Measurements from ENCODE around the gene GALNT6.

GALNT6 gene, protein sequence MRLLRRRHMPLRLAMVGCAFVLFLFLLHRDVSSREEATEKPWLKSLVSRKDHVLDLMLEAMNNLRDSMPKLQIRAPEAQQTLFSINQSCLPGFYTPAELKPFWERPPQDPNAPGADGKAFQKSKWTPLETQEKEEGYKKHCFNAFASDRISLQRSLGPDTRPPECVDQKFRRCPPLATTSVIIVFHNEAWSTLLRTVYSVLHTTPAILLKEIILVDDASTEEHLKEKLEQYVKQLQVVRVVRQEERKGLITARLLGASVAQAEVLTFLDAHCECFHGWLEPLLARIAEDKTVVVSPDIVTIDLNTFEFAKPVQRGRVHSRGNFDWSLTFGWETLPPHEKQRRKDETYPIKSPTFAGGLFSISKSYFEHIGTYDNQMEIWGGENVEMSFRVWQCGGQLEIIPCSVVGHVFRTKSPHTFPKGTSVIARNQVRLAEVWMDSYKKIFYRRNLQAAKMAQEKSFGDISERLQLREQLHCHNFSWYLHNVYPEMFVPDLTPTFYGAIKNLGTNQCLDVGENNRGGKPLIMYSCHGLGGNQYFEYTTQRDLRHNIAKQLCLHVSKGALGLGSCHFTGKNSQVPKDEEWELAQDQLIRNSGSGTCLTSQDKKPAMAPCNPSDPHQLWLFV

DNA sequence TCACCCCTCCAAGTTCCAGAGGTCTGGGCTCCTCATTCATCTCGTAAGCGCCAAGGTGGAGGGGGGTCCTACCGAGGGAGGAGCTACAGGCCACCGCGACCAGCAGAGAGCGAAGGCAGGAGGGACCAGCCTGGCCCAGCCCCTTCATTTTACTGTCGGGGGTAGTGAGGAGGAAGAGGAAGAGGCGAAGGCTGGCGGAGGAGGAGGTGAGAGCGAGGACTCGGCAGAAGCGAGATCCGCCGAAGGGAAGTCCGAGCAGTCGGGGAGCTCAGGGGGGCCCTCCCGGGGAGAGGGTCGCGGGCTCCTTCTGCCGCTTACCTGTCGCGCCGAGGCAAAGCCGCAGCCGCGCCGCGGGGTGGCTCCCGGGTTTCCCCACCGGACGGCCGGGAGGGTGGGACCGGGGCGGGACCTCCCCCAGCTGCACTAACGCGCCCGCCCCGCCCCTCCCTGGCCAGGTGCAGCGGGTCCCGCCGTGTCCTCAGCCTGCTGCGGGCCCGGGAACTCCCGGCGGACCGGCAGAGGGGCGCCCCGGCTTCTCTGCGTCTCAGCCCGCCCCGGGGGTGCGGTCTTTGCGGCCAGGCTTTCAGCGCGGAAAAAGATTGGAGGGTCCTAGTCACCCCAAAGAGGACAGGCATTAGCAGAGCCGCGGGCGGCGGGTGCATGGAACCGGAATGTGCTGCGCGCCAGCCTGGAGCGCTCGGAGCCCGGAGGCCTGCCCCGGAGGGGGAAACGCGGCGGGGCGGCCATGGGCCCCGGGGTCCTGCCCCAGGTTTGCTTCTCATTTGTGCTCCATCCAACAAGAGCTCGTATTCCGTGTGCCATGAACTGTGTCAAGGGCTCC lies at the start of gene GALNT6:
Gene GALNT6, minus strand, starts transcription at position 124 of the 841 bp plus-strand sequence. CDS start 11,625 bp downstream, outside the sequence.
- peak in 16 of 51 donors; percentile 23 to 73 (median 48) for DNase-seq

DNA sequence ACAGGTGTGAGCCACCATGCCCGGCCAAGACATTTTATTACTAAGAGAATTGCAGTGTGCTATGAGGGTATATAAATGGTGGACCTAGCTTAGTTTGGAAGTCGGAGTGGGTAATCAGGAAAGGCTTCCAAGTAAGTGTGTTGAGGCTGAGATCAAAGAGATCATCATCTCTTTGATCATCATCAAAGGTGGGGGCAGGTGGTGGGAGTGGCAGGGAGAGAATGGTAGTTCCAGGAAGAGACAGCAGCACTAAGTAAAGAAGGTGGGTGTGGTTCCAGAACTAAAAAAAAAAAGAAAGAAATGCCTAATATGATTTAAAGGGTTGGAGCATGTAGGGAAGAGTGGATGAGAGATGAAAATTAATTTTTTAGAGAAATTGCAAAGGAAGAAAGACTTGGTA lies 48.1 kb upstream of the GALNT6 start:
- DNase-seq, result no peak

DNA sequence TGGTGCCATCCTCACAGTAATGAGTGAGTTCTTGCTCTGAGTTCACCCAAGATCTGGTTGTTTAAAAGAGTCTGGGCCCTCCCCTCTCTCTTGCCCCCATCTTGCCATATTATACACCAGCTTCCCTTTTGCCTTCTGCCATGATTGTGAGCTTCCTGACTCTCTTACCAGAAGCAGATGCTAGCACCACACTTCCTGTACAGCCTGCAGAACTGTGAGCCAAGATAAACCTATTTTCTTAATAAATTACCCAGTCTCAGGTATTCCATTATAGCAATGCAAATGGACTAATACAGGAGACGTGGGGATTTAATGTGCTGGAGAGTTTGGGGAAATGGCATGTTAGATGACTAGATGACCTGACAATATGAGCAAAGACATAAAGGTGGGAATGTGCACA lies 46.2 kb upstream of the GALNT6 start:
- DNase-seq, result no peak

DNA sequence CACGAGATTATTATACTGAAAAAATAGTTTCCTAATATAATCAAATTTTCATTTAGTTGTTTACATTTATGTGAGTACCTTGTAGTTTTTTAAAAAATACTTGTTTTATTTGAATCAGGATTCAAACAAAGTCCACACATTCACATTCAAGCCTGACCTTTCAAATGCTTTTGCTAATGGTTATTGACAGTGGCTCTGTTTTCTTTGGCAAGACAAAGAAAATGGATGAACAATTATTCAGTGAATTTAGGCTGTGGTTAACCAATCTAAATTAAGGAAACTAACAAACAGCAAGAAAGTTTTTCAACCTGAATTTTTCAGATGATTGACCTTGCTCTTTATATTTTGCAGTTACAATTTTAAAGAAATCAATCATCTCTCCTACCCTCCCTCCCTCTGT lies 43.1 kb upstream of the GALNT6 start:
- DNase-seq, result no peak

DNA sequence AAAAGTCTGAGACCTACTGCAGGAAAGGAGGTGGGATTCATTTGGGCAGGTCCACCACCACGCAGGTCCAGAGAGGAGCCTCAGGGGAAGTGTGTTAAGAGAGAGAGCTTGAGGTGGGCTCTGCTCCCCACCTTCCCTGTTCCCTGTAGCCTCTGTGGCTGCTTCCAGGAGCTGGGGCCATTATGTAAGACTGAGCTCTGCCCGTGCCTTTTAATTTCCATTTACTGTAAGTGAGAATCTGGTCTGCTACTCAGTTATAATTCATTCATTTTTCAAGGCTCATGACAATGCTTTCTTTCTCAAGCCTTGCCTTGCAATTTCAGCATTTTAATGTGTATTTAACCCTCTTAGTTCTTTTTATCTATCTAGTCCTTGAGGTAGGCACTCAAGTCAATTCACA lies 41.7 kb upstream of the GALNT6 start:
- no peak for DNase-seq

DNA sequence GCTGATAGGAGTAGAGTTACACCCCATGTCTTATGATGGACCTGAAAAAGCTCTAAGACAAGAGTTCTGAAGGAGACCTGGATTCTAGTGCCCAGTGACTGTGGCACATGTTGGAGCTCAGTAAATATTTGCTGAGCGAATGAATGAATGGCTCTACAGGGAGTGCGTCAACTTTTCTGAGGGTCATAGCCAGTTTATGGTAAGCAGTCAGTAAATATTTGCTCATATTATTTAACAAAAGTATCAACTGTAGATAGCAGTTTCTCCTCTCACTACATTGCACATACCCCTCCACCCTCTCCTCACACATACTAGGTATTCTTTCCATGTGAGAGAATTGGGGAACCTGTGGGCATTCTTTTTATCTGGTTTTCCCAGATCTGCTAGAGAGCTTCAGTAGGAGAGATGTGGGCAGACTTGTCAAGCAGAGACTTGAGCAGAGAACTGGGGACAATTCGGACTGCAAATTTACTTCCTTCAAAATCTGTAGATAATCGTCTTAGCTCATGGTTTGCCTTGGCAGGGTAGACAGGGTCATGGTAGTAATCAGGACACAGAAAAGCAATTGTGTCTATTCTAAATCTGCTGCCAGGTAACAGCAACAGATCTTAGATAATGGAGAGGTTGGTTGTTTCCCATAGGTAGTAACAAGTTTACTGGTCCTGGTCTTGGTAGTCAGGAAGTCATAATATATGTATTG lies 39.1 kb upstream of the GALNT6 start:
- no peak for DNase-seq

DNA sequence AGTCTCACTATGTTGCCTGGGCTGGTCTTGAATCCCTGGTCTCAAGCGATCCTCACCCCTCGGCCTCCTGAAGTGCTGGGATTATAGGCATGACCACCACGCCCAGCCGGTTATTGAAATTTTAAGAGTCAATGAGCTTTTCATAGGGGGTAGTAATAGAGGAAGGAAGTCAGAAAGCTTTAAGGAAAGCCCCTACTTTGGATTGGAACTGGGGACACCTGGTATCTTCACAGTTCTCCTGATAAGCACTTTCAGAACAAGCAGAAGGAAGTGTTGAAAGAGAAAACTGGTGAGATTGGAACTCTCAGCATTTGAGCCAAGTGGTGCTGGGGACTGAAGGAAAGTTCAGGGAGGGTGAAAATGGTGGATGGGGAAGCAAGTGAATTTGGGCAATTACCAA lies 38.5 kb upstream of the GALNT6 start:
- DNase-seq, result no peak

DNA sequence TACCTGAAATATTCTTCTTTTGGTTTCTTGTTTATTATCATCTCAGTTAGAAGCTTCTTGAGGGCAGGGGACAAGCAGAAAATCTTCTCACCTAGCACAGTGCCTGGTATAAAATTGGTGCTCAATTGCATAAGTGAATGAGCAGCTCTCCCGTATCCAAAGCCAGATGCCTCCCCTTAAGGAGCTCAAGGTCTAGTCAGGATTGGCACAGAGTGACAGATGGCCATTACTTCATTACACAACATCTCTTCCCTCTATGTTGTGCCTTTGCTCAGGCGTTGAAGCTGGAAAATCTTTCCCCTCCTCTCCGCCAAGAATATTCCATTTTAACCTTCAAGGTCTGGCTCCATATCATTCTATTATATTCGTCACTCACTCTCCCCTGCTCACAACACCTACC lies 37.0 kb upstream of the GALNT6 start:
- no peak for DNase-seq

DNA sequence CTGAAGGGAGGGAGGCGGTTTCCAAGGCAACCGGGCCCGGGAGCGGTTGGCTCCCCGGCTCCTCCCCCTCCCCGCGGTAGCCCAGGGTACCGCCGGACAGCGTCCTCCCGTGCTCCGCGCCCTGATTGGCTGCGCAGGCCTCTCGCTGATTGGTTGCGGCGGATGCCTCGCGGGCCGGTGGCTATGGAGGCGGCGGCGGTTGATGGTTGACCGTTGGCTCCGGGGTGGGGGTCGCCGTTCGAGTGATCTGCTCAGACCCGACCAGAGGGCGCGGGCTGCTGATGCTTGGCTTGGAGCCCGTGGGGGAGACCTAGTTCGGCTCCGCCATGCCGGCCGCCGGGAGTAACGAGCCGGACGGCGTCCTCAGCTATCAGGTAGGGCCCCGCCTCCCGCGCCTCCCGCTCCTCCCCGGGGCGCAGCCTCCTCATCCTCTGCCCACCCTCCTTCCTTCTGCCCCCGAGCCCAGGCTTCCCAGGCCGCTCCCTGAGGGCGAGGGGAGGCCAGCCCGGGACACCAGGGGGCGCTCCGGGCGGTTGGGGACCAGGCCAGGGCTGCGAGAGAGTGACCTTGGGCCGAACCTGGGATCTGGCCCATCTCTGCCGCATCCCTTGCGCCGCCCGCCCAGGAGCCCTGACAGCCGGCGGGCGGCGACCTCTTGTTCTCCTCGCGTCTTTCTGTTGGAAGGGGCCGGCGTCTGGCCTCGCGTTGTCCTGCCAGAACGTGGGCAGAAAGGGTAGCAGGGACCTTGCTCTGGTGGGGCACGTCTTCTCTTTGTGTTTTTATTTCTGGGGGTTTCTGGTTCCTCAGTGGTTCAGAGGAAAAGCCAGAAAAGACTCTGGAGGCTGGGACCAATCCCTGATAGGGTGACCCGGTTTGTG lies 33.7 kb upstream of the GALNT6 start, which contains the start of gene SLC4A8:
Gene SLC4A8, plus strand, starts transcription at position 170 of the 878 bp plus-strand sequence. Its CDS starts 157 bp downstream, at position 327.
- peak; percentile 67 to 98 (median 93) for DNase-seq

DNA sequence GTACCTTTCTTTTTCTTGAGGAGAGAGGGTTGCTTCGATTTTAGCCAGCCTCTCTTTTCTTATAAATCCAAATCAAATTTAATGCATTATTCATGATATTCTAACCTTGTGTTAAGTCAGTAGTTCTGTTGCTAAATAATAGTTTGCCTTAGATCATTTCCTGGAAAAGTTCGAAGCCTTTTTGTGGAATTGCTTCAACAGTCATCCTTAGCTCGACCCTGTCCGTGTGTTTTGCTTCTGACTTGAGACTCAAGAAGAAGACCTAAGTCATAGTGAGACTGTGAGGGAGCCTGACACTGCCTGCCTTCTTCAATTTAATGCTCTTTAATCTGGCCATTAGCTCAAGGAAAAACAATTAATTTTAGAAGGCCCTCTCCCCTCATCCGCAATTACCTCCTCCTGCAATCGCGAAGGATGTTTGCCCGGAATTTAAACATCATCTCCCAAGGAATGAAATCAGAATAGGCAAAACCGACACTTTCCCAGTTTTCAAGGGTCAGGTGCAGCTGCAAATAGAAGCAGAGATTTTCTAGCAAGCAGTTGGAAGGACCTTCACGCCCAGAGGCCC lies 33.0 kb upstream of the GALNT6 start:
- no peak for DNase-seq

DNA sequence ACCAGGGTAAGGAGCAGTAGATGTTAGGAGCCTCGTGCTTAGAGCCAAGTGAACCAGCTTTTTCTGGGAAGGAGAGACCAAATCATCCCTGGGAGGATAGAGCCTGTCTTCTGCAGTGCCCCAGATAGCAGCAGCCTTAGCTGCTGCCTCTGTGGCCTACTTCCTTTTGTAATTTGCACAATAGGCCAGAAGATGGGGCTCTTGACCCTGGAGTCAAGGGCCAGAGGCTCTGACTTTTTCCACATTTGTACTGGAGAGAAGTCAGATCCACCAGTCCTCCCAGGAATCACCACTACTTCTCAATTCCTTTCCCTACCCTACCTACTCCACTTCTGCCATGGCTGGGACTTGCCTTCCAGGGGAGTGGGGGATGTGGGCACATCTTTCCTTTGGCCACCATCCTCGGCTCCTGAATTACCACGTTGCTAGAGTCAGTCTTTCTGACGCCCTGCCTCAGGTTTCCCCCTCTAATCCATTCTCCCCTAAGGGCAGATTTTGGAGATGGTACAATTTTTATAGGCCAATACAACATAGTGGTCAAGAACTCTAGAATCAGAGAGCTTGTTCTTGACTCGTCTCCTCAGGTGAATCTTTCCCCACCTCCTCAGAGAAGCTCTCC lies 30.2 kb upstream of the GALNT6 start:
- DNase-seq, result peak in 36 of 51 donors; percentile 9 to 77 (median 32)

DNA sequence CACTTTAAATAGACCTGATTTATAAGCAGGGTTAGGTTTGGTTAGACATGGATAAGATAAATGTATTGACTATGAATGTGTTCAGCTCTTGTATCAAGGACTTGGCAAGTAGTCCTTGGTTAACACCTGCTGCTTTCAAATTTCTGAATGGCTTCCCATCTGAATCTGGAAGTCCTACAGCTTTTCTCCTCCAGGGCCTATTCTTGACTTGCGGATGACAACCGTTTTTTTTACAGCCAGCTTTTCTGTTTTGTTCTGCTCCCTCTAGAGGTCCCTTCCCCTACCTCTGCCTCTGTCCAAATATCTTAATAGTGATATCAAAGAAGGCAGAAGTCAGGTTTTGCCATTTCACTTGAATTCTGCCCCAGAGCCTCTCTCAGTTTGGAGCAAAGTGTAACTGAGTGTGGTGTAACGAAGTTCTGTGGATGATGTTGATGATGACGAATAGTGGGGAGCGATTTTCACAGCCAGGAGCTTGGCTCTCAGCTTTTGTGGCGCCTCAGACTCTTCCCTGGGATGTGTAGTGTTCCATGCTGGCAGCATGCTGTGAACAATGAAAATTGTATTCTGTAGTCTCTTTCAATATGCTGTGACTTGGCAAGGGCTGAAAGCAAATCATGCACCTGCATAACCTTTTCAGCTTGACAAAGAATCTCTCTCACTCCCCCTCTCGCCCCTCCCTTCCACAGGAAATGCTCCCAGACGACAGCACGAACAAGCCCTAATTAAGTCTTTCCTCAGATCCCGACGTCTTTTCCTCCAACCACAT lies 28.4 kb upstream of the GALNT6 start:
- peak in 4 of 51 donors; percentile 13 to 32 (median 18) for DNase-seq

DNA sequence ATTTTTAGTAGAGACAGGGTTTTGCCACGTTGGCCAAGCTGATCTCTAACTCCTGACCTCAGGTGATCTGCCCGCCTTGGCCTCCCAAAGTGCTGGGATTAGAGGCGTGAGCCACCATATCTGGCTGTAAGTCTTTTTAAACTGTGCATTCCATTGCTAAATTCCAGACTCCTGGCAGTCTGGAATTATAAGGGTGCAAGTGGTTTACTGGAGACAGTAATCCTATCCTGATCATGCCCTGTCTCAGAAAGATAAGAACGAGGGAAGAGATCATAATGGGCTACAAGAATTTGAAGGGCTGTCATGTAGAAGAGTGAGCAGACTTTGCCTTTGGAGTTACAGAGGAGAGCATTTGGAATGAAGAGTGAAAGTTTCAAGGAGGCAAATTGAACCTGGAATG lies 26.6 kb upstream of the GALNT6 start:
- DNase-seq, result no peak

DNA sequence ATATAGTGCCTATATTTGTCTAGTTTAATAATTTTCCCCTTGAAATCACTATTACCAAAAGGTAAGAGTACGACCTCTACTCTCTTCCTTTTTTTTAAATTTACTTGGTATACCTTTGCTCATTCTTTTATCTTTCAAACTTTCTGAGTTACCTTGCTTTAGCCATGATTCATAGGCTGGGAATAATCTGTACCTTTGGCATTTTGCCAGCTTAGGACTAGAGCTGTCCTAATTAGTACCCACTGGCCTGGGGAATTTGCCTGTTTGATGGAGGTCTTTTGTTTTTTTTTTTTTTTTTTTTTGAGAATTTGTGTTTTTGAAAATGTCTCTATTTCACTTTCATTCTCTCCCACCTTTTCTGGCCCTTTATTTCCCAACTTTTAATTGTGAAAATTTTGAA lies 24.7 kb upstream of the GALNT6 start:
- no peak for DNase-seq

DNA sequence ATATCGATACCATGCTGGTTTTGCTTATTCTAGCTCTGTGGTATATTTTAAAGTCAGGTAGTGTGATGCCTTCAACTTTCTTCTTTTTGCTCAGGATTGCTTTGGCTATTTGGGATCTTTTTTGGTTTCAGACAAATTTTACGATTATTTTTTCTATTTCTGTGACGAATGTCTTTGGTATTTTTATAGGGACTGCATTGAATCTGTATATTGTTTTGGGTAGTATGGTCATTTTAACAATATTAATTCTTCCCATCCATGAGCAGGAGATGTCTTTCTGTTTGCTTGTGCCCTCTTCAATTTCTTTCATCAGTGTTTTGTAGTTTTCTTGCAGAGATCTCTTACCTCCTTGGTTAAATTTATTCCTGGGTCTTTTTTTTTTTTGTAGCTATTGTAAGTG lies 22.6 kb upstream of the GALNT6 start:
- DNase-seq, result no peak

DNA sequence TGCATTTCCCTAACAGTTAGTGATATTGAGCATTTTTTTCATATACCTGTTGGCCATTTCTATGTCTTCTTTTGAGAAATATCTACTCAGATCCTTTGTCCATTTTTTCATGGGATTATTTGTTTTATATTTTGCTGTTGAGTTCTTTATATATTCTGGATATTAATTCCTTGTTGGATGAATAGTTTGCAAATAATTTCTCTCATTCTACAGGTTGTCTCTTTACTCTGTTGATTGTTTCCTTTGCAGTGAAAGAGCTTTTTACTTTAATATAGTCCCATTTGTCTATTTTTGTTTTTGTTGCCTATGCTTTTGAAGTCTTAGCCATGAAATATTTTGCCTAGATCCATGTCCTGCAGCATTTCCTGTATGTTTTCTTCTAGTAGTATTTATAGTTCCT lies 21.9 kb upstream of the GALNT6 start:
- DNase-seq, result no peak

DNA sequence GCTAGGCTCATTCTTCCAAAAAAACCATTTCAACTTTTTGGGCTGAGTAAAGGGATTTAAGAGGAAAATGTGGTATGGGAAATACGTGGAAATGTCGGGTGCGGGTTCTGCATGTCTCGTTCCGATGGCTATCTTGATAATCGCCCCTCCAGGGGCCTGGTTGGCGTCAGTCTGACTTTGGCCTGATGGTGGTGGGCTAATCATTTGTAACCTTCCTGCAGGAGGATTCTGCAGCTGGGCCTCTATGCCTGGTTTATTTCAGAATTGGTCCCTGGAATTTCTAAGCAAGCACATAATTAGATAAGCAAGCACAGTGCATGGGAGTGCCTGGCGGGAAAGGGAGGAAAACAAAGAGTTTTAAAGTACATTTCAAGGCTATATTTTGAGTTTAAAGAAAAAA lies 18.6 kb upstream of the GALNT6 start:
- DNase-seq, result no peak

DNA sequence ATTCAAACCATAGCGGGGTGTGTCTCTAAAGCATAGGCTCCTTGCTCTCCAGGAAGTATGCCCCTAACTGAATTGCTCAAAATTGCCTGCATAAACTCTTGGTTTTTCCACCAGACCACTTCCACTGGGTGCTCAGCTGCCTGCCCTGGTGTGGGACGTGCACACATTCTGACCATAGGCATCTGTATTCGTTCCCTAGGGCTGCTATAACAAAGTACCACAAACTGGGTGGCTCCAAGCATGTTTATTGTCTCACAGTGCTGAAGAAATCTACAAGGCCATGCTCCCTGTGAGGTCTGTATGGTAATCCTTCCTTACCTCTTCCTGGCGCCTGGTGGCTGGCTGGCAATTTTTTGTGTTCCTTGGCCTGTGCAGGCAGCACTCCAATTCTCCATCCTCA lies 16.4 kb upstream of the GALNT6 start:
- no peak for DNase-seq

DNA sequence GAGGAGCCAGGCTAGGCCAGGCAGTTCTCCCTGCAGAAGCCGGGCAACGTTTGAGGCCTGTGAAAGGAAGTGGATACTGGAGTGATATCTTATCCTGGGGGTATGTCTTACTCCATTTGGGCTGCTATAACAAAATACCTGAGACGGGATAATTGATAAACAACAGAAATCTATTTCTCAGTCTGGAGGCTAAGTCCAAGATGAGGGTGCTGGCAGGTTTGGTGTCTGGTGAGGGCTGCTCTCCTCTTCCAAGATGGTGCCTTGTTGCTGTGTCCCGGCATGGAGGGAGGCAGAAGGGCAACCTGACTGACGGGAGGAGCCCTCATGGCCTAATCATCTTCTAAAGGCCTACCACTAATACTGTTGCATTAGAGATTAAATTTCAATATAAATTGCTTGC lies 15.7 kb upstream of the GALNT6 start:
- DNase-seq, result no peak
